GM19238 (cell line): ENCODE measurements around the gene CHST8.

Experiments used
- DNase-seq: peaks from one replicate; pipeline ENCODE4 v3.0.0; 2011; ENCODE audit warnings: low spot score; ENCODE audit not compliant: insufficient read length

CHST8 gene

GRCh38 chr19:33763633-33764371, 142.0 kb downstream of the CHST8 start:
- no peak for DNase-seq

GRCh38 chr19:33766623-33767022, 144.9 kb downstream of the CHST8 start:
- DNase-seq: no peak

DNA sequence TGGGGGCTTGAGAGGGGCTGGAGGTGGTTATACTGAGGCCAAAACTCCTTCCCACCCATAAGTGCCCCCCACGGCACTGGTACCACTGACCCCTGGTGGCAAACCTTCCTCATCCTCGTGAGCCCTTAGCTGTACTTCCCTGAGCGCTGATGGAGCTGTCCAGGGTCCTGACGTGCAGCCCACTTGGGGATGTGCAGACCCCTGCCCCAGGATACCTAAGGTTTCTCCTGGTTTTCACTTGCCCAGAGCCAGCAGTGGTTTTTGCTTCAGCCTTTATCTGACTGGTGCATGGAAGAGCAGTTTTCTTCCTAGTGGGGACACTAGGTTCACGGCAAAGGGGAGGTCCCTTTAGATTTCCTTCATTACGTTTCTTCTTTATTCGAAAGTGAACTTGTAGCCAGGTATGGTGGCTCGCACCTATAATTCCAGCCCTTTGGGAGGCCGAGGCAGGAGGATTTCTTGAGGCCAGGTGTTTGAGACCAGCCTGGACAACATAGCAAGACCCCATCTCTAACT, 146.2 kb downstream of the CHST8 start:
- DNase-seq: no peak

GRCh38 chr19:33769208-33769607, 147.5 kb downstream of the CHST8 start:
- no peak for DNase-seq

DNA sequence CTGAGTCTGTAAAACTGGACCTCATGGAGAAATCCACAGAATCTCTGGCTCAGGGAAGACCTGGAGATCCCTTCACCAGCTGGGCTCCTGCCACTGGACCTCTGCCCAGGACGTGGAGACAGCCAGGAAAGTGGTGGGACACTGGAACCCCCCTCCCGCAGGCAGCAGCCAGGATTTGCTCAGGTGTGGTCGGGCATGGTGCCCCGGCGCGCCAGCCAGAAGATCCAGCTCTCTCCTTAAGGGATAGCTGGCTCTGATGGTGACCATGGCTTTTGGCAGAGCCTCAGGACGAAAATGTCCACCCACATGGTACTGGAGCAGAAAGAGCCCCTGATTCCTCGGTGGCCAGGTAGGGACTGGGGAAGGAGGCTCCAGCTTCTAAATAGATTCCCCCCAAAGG, 148.4 kb downstream of the CHST8 start:
- DNase-seq: no peak

GRCh38 chr19:33771384-33772101, 149.8 kb downstream of the CHST8 start:
- peak; percentile 69 for DNase-seq

- DNase-seq: no peak
Measured at GRCh38 chr19:33772102-33772857, 150.5 kb downstream of the CHST8 start.

GRCh38 chr19:33772858-33773180, 151.1 kb downstream of the CHST8 start:
- DNase-seq: no peak

GRCh38 chr19:33773704-33774624, 152.2 kb downstream of the CHST8 start:
- no peak for DNase-seq

- DNase-seq: no peak
Measured at GRCh38 chr19:33774751-33775150, 153.0 kb downstream of the CHST8 start.

DNA sequence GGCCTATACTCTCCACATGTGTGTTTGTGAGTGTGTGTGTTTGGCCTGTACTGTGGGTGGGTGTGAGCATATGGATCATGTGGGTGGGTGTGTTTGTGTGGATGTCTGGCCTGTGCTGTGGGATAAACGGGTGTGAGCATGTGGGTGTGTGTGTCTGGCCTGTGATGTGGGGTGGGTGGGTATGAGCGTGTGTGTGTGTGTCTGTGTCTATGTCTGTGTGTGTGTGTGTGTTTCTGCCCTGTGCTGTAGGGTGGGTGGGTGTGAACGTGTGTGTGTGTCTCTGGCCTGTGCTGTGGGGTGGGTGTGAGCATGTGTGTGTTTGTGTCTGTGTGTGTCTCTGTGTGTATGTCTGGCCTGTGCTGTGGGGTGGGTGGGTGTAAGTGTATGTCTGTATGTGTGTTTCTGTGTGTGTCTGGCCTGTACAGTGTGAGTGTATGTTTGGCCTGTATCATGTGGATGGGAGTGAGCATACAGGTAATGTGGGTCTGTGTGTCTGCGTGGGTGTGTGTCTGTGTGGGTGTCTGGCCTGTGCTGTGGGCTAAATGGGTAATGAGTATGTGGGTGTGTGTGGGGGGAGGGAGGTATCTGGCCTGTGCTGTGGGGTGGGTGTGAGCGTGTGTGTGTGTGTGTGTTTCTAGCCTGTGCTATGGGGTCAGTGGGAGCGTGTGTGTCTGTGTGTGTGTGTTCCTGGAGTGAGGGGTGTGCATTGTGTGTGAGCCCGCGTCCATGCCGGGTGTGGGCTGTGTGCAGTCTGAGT, 154.2 kb downstream of the CHST8 start:
- no peak for DNase-seq

GRCh38 chr19:33777351-33777750, 155.6 kb downstream of the CHST8 start:
- DNase-seq: no peak

- DNase-seq: no peak
Measured at GRCh38 chr19:33777753-33778088, 156.0 kb downstream of the CHST8 start.

DNA sequence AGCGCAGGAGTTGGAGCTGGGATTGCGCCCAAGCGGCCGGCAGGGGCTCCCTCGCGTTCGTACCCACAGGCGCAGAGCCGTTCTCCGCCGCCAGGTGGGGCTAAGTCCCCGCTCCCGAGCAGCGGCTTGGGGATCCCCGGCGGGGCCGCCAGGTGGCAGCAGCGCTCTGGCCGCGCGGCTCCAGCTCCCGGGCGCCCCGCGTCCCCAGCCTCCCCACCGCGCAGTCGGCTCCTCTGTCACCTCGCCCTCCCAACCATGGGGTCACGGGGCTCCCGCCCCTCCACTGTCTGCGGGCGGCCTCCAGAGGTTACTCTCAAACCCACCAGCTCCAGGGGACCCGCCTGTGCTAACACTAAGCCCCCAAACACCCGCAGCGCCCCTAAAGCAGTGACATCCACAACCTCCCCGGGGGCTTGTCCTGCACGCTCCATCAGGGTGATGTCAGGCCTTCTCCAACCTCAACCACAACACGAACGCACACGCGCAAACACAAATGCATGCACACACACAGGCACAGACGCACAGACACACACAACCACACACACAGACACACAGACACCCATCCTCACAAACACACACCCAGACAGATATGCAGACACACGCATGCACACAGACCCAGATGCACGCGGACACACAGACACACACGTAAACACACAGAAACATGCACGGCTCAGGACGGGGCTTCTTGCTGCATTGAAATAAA, 156.5 kb downstream of the CHST8 start:
- DNase-seq: peak; percentile 94

DNA sequence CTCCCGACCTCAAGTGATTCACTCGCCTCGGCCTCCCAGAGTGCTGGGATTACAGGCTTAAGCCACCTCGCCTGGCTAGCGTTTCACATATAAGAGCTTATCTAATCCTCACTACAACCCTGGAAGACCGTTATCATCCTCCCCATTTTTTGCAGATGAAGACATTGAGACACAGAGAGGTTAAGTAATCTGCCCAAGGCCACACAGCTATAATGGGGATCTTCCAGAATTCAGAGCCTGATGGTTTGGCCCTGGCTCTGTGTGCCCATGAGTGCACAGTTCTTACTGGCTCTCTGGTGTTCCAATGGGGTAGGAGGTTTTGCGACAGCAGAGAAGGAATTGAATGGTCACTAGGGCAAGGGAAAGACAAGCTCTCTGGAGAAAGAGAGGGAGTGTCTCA, 158.1 kb downstream of the CHST8 start:
- no peak for DNase-seq

DNA sequence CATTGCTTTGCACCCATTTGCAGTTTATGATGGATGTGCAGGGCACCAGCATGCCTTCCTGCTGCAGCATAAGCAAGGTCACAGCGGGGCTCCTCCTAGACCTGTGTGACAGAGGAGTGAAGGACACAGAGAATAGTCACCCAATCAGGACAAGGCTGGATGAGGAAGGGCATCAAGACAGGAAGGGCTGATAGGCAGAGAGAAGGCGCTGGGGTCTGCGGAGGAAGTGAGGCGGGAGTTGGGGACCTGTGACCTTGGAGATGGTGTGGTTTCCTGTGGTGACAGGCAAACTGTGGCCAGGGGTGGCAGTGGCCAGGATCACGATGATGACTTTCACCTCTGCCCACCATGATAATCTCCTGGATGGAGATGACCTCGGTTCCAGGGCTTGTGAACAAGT, 158.5 kb downstream of the CHST8 start:
- DNase-seq: no peak

DNA sequence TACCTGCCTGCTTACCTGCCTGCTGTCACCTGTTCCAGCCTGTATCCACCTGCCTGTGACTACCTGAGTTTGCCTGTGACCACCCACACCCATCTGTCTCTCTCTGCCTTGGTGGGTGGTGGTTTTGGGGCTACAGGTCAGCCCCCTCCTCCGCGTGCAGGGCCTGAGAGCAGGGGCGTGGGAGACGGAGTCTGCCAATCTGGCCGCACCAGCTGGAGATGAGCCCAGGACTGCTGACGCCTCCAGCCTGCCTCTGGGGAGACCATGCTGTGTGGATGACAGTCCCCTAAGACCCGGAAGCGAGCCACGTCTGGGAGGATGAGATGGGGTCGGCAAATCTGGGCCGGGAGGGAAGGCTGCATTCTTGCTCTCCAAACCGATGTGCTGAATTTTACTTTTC, 159.0 kb downstream of the CHST8 start:
- no peak for DNase-seq

DNA sequence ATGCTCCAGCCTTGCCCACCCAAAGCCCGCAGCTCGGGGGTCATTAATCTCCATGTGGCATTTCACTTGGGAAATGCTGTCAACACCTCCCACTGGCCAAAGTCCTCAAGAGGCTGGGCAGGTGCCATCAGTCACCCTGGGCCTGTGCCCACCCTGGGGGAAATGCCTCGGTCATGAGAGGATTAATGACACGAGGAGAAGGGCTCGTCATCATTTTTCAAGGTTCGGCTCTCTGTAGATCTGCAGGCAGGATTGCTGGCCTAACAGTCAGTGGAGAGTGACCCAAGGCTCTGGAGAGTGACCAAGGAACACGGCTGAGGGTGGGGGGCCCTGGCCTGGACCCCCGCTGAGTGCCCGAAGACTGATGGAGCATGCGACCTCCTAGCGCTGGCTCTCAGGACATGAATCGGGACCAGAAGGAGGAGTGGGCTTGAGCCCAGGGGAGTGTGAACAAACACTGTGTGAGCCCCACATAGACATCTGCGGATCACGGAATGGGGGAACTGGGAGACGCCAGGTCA, 159.7 kb downstream of the CHST8 start:
- no peak for DNase-seq

- no peak for DNase-seq
Measured at GRCh38 chr19:33781996-33782395, 160.2 kb downstream of the CHST8 start.

DNA sequence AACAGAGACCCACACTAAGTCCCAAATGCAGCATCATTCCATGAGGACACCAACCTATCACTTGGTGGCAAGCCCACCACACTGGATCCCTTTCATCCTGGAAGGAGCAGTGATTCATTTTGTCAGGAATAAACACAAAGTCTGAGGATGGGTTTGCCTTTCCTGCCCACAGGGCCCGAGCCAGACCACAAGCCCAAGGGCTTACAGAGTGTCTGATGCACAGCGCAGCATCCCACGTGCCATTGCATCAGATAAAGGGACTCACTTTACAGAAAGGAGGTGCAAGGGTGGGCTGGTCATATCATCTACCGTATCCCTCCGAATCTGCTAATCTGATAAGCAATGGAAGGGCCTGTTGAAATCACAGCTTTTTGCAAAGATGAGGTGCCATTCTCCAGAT, 162.7 kb downstream of the CHST8 start:
- no peak for DNase-seq
